B cell (primary cell): Measurements from ENCODE around the gene DHH. TPM values are rescaled to one million over a fixed set of nuclear protein-coding genes. Genes with fewer than 3 reads are reported as not detected.

Source experiments
- ATAC-seq: fragments of 200-7000 bp; cut with Tn5 transposase; one replicate; pipeline ENCODE4 v1.10.0; 2021; ENCODE audit warnings: low read depth, mild to moderate bottlenecking, moderate number of reproducible peaks, moderate library complexity
- CTCF ChIA-PET: fragments of 350-600 bp; sonication (Branson Sonifier 250); formaldehyde crosslinking; loops from one replicate; lab custom pipeline; 2021; ENCODE audit warnings: antibody characterized with exemption, inconsistent platforms; lab: Charles Lee
- POLR2A ChIA-PET: fragments of 350-600 bp; sonication (Branson Sonifier 250); formaldehyde crosslinking; loops from one replicate; lab custom pipeline; 2021; ENCODE audit warnings: antibody characterized with exemption; lab: Charles Lee
- DNase-seq: peaks from one replicate; pipeline ENCODE4 v3.0.0; 2013
- H2AFZ ChIP-seq: 2 replicates; pipeline ENCODE4 v1.6.1; 2012; ENCODE audit warnings: mild to moderate bottlenecking, low read depth, low read length; ENCODE audit not compliant: insufficient read depth, poor library complexity, severe bottlenecking
- H3K27ac ChIP-seq, 2 donors: 1 replicate in 1 of 2; 2 replicates in 1 of 2; pipeline ENCODE4 v1.5.1; 2012 to 2013; ENCODE audit warnings: low read length in 2 of 2, mild to moderate bottlenecking in 2 of 2, moderate library complexity in 1 of 2
- H3K27me3 ChIP-seq, 4 experiments: fragments of 200-600 bp in 1 of 4; sonication (generic) in 1 of 4; replicated peaks in 1 of 4; 1 replicate in 2 of 4; 2 replicates in 2 of 4; pipeline versions ENCODE4 v1.6.1 to v1.7.0; 2013 to 2016; ENCODE audit warnings: low read length in 3 of 4, mild to moderate bottlenecking in 2 of 4, mixed read lengths in 1 of 4, moderate library complexity in 1 of 4; ENCODE audit not compliant: insufficient read depth in 4 of 4, control insufficient read depth in 3 of 4; ENCODE audit errors: control extremely low read depth in 1 of 4
- H3K36me3 ChIP-seq, 2 experiments: replicated peaks in 1 of 2; 1 replicate in 1 of 2; 2 replicates in 1 of 2; pipeline versions ENCODE4 v1.6.1 to v1.7.1; 2013; ENCODE audit warnings: low read length in 1 of 2; ENCODE audit not compliant: insufficient read depth in 2 of 2, control insufficient read depth in 1 of 2; ENCODE audit errors: control extremely low read depth in 1 of 2, extremely low read depth in 1 of 2
- H3K4me1 ChIP-seq, 2 donors: fragments of 200-600 bp in 1 of 2; sonication (generic) in 1 of 2; 1 replicate in 1 of 2; 2 replicates in 1 of 2; pipeline versions ENCODE4 v1.5.1 to v1.6.1; 2013 to 2017; ENCODE audit warnings: low read length in 2 of 2; ENCODE audit not compliant: control insufficient read depth in 2 of 2, insufficient read depth in 2 of 2
- H3K4me2 ChIP-seq: replicated peaks from 2 replicates; pipeline ENCODE3; 2012; ENCODE audit warnings: mild to moderate bottlenecking, low read depth, low read length; ENCODE audit not compliant: poor library complexity, severe bottlenecking
- H3K4me3 ChIP-seq, 5 experiments: fragments of 200-600 bp in 1 of 5; sonication (generic) in 1 of 5; 1 replicate in 3 of 5; 2 replicates in 2 of 5; pipeline versions ENCODE4 v1.5.1 to v1.7.0; 2011 to 2016; ENCODE audit warnings: low read length in 4 of 5, mild to moderate bottlenecking in 4 of 5, low read depth in 2 of 5, control low read depth in 1 of 5, moderate library complexity in 1 of 5; ENCODE audit not compliant: insufficient read depth in 1 of 5; ENCODE audit errors: control extremely low read depth in 1 of 5, extremely low read depth in 1 of 5
- H3K79me2 ChIP-seq: fragments of 200-600 bp; sonication (generic); one replicate; pipeline ENCODE4 v1.6.0; 2016; ENCODE audit warnings: low read length; ENCODE audit not compliant: control insufficient read depth, insufficient read depth
- H3K9ac ChIP-seq: fragments of 200-600 bp; sonication (generic); 2 replicates; pipeline ENCODE4 v1.6.1; 2017; ENCODE audit warnings: mild to moderate bottlenecking, low read length, moderate library complexity
- H3K9me3 ChIP-seq, 3 donors: one replicate each; pipeline versions ENCODE4 v1.6.1 to v1.7.1; 2013; ENCODE audit warnings: low read length in 2 of 3; ENCODE audit not compliant: control insufficient read depth in 2 of 3, insufficient read depth in 1 of 3; ENCODE audit errors: control extremely low read depth in 1 of 3
- H4K20me1 ChIP-seq: 2 replicates; pipeline ENCODE4 v1.6.0; 2012; ENCODE audit warnings: mild to moderate bottlenecking, low read length; ENCODE audit not compliant: insufficient read depth, control insufficient read depth, poor library complexity, severe bottlenecking
- H3K27ac Mint-ChIP-seq: one replicate; pipeline ENCODE4 v1.8.0; 2021; ENCODE audit warnings: mixed read lengths
- H3K27me3 Mint-ChIP-seq: one replicate; pipeline ENCODE4 v1.8.0; 2021; ENCODE audit warnings: mixed read lengths
- H3K4me1 Mint-ChIP-seq: one replicate; pipeline ENCODE4 v1.8.0; 2021; ENCODE audit warnings: mixed read lengths
- H3K4me3 Mint-ChIP-seq: one replicate; pipeline ENCODE4 v1.8.0; 2021; ENCODE audit warnings: mixed read lengths
- H3K9me3 Mint-ChIP-seq: one replicate; pipeline ENCODE4 v1.8.0; 2022; ENCODE audit warnings: mixed read lengths; ENCODE audit not compliant: insufficient read depth
- CTCF ChIP-seq: fragments of 200-600 bp; IDR thresholded peaks from one replicate; pipeline ENCODE4 v1.8.0; 2022; ENCODE audit warnings: antibody characterized with exemption, mild to moderate bottlenecking
- EZH2 ChIP-seq: IDR thresholded peaks from 2 replicates; pipeline ENCODE4 v1.6.1; 2012; ENCODE audit warnings: borderline replicate concordance, low read depth, mild to moderate bottlenecking, moderate library complexity, low read length; ENCODE audit not compliant: insufficient read depth, poor library complexity, severe bottlenecking
- WGBS: methylation state at CpG from one replicate; pipeline ENCODE4 v1.1.5; 2013; ENCODE audit warnings: missing lambda C conversion rate; ENCODE audit not compliant: insufficient coverage; 5-methylcytosine and 5-hydroxymethylcytosine counted together
- intact Hi-C: fragments of 100-400 bp; cut with micrococcal nuclease; formaldehyde crosslinking; loops from one replicate; pipeline ENCODE4 v1.10.0; 2022
- polyA plus RNA-seq: library from polyadenylated mRNA; depleted of rRNA; stranded (reverse); fragments of >200 nt; gene quantifications from 2 replicates; pipeline ENCODE4 v1.2.3, GENCODE V29; 2012
- total RNA-seq, 2 donors: library from RNA; stranded (reverse); fragments of 120-200 nt in 1 of 2; gene quantifications; 1 replicate in 1 of 2; 2 replicates in 1 of 2; pipeline versions ENCODE4 v1.2.3 to v1.2.4, GENCODE V29; 2013 to 2022

The DHH gene
- total and polyA plus RNA-seq, 2 donors (not counting 1 experiment from before 2014, with no cell fraction given): 0.07 to 0.81 TPM

- no peaks in the 10 kb centered on the region for H3K36me3 ChIP-seq
- Mint-ChIP-seq H3K4me3 (no peak overlapping the region), H3K27me3 (peaks cover 25% of the 10 kb centered on the region), H3K9me3 (no peaks in the 10 kb centered on the region), H3K27ac (no peak overlapping the region), H3K4me1 (peaks cover 10% of the 10 kb centered on the region)
- peaks cover 9% of the 10 kb centered on the region for H4K20me1 ChIP-seq
- intact Hi-C loops: no loop called here
- H3K9me3 ChIP-seq: no peaks in the 10 kb centered on the region
- no peak overlapping the region for H3K4me3 ChIP-seq
- H2AFZ ChIP-seq: no peak overlapping the region
- H3K4me1 ChIP-seq: peaks cover 15 to 16% of the 10 kb centered on the region in 2 donors
- TF ChIP-seq EZH2: no peak
- no peak for TF ChIP-seq CTCF
- H3K27ac ChIP-seq: no peak overlapping the region
- H3K79me2 ChIP-seq: no peaks in the 10 kb centered on the region
- DNase-seq (no peak), ATAC-seq (no peak)
- no peak overlapping the region for H3K4me2 ChIP-seq
- ChIA-PET CTCF (interaction anchor here (0.7 to 6.9 kb wide), 11 partner anchors 9 to 259 kb away, joined by 3 to 193 read pairs (median 4); partner anchors contain the start of genes ARF3, DHH, LMBR1L and RHEBL1), POLR2A (no interaction called here)
- H3K27me3 ChIP-seq: peaks cover 0 to 19% (median 12%) of the 10 kb centered on the region in 4 experiments
- H3K9ac ChIP-seq: no peak overlapping the region
- 100% methylated on average over 3 of the region's 3 CpGs for WGBS
Measured at GRCh38 chr12:49084438-49084837, 10.2 kb downstream of the DHH start.

- ATAC-seq (no peak), DNase-seq (no peak)
- H3K4me1 ChIP-seq: no peaks in the 10 kb centered on the region
- intact Hi-C loops: no loop called here
- no peaks in the 10 kb centered on the region for H3K9me3 ChIP-seq
- H3K4me2 ChIP-seq: no peak overlapping the region
- ChIA-PET CTCF (interaction anchor here (0.7 to 2.8 kb wide), 3 partner anchors 9 to 16 kb away, joined by 3 to 15 read pairs (median 4); partner anchors contain the start of gene RHEBL1), POLR2A (no interaction called here)
- WGBS: 100% methylated on average over 1 of the region's 1 CpG
- no peak overlapping the region for H2AFZ ChIP-seq
- no peak for TF ChIP-seq EZH2
- TF ChIP-seq CTCF: no peak
- no peak overlapping the region for H3K4me3 ChIP-seq
- no peaks in the 10 kb centered on the region for H3K27me3 ChIP-seq
- Mint-ChIP-seq H3K9me3 (no peaks in the 10 kb centered on the region), H3K27ac (no peak overlapping the region), H3K4me1 (no peaks in the 10 kb centered on the region), H3K4me3 (no peak overlapping the region), H3K27me3 (peaks cover 12% of the 10 kb centered on the region)
- H3K36me3 ChIP-seq: no peaks in the 10 kb centered on the region
- H3K79me2 ChIP-seq: no peaks in the 10 kb centered on the region
- H3K9ac ChIP-seq: no peak overlapping the region
- H3K27ac ChIP-seq: no peak overlapping the region
- no peaks in the 10 kb centered on the region for H4K20me1 ChIP-seq
Measured at GRCh38 chr12:49079793-49080192, 14.8 kb downstream of the DHH start.
